HepG2 (cell line): ENCODE data around the gene ATP10A. TPM values are rescaled to one million over a fixed set of nuclear protein-coding genes. Genes with fewer than 3 reads are reported as not detected.

Experiments
- ATAC-seq: fragments of 200-7000 bp; cut with Tn5 transposase; 3 replicates; pipeline ENCODE4 v1.9.1; 2020; ENCODE audit warnings: mild to moderate bottlenecking, moderate library complexity
- BruUV-seq: library from RNA; stranded (reverse); fragments of 400-500 nt; replicated peaks from 2 replicates; lab custom pipeline; 2021; lab: Mats Ljungman, UMichigan
- CTCF ChIA-PET: fragments of 300-600 bp; formaldehyde crosslinking; extraction: SDS; loops from one replicate; lab custom pipeline; 2021; ENCODE audit warnings: low total read pairs, inconsistent platforms, low intra/inter-chr PET ratio; lab: Yijun Ruan, JAX
- POLR2A ChIA-PET: fragments of 350-600 bp; sonication (Branson Sonifier 250); formaldehyde crosslinking; loops from one replicate; lab custom pipeline; 2020; ENCODE audit warnings: antibody characterized with exemption, inconsistent platforms; lab: Yijun Ruan, JAX
- DNase-seq: peaks from one replicate; pipeline ENCODE4 v3.0.0-alpha.2; 2015; ENCODE audit warnings: low spot score
- FAIRE-seq: peaks from 3 replicates; lab custom pipeline; 2011; peaks lifted over from hg19 to GRCh38; lab: Jason Lieb, UNC
- H2AFZ ChIP-seq: one replicate; pipeline ENCODE4 v1.6.1; 2011; ENCODE audit warnings: low read length, inconsistent platforms
- H3K27ac ChIP-seq: fragments of 300-600 bp; 3 replicates; pipeline ENCODE4 v1.8.0; 2011; ENCODE audit warnings: mixed run types, mild to moderate bottlenecking, mixed read lengths, low read length, inconsistent platforms; ENCODE audit not compliant: insufficient read depth; ENCODE audit errors: extremely low read length
- H3K27me3 ChIP-seq, 2 experiments: fragments of 200-600 bp in 1 of 2; 2 replicates in 1 of 2; 3 replicates in 1 of 2; pipeline versions ENCODE4 v1.6.0 to v1.8.0; 2011; ENCODE audit warnings: low read length in 2 of 2, mild to moderate bottlenecking in 2 of 2, moderate library complexity in 2 of 2, inconsistent platforms in 1 of 2; ENCODE audit not compliant: insufficient read depth in 2 of 2, control insufficient read depth in 1 of 2
- H3K36me3 ChIP-seq, 2 experiments: fragments of 200-600 bp in 1 of 2; replicated peaks in 1 of 2; 2 replicates in 1 of 2; 3 replicates in 1 of 2; pipeline versions ENCODE4 v1.5.1 to v1.8.0; 2011; ENCODE audit warnings: low read length in 2 of 2, inconsistent platforms in 1 of 2; ENCODE audit not compliant: insufficient read depth in 2 of 2, control insufficient read depth in 1 of 2
- H3K4me1 ChIP-seq: 2 replicates; pipeline ENCODE4 v1.5.1; 2012; ENCODE audit warnings: low read length, inconsistent platforms; ENCODE audit not compliant: insufficient read depth
- H3K4me2 ChIP-seq: 2 replicates; pipeline ENCODE4 v1.6.0; 2011; ENCODE audit warnings: low read depth, low read length, inconsistent platforms
- H3K4me3 ChIP-seq, 3 experiments: fragments of 200-600 bp in 1 of 3; sonication (generic), shearing (Covaris generic) in 1 of 3; replicated peaks in 1 of 3; 2 replicates each; pipeline ENCODE4 v1.5.1; 2011 to 2016; ENCODE audit warnings: low read length in 3 of 3, inconsistent platforms in 2 of 3, low read depth in 2 of 3, mild to moderate bottlenecking in 2 of 3, control low read depth in 1 of 3, mixed read lengths in 1 of 3; ENCODE audit not compliant: insufficient read depth in 1 of 3
- H3K79me2 ChIP-seq: one replicate; pipeline ENCODE4 v1.6.1; 2011; ENCODE audit warnings: low read length, inconsistent platforms; ENCODE audit not compliant: insufficient read depth
- H3K9ac ChIP-seq: 2 replicates; pipeline ENCODE4 v1.6.0; 2011; ENCODE audit warnings: mild to moderate bottlenecking, low read depth, low read length, inconsistent platforms; ENCODE audit not compliant: insufficient read depth
- H3K9me3 ChIP-seq: 2 replicates; pipeline ENCODE4 v1.5.1; 2012; ENCODE audit warnings: mild to moderate bottlenecking, low read length
- H4K20me1 ChIP-seq: 2 replicates; pipeline ENCODE4 v1.6.0; 2011; ENCODE audit warnings: inconsistent platforms, mild to moderate bottlenecking, low read length, moderate library complexity; ENCODE audit not compliant: insufficient read depth
- ARNTL ChIP-seq: sonication (generic); formaldehyde crosslinking; IDR thresholded peaks from 2 replicates; pipeline ENCODE4 v1.4.0; 2020; ENCODE audit warnings: mild to moderate bottlenecking, missing genetic modification reagents
- DRAP1 ChIP-seq: IDR thresholded peaks from 2 replicates; pipeline ENCODE4 v1.6.1; 2016; ENCODE audit warnings: missing genetic modification reagents, missing compliant biosample characterization
- ETV5 ChIP-seq: IDR thresholded peaks from 2 replicates; pipeline ENCODE4 v1.6.1; 2018; ENCODE audit warnings: missing biosample characterization, missing genetic modification reagents, inconsistent platforms, borderline replicate concordance
- HOXA7 ChIP-seq: sonication (generic); formaldehyde crosslinking; IDR thresholded peaks from 2 replicates; pipeline ENCODE4 v1.8.1; 2022; ENCODE audit warnings: mild to moderate bottlenecking, missing genetic modification reagents, moderate library complexity
- HOXD1 ChIP-seq: sonication (generic); formaldehyde crosslinking; IDR thresholded peaks from 2 replicates; pipeline ENCODE4 v1.5.0; 2020; ENCODE audit warnings: missing genetic modification reagents
- IRF2 ChIP-seq: IDR thresholded peaks from 2 replicates; pipeline ENCODE4 v1.6.1; 2018; ENCODE audit warnings: missing genetic modification reagents, missing compliant biosample characterization
- NFIB ChIP-seq: sonication (generic); formaldehyde crosslinking; IDR thresholded peaks from 2 replicates; pipeline ENCODE4 v1.9.0; 2021; ENCODE audit warnings: missing genetic modification reagents, mild to moderate bottlenecking, borderline replicate concordance
- NFKB2 ChIP-seq: sonication (generic); formaldehyde crosslinking; IDR thresholded peaks from 2 replicates; pipeline ENCODE4 v1.4.0; 2020; ENCODE audit warnings: missing genetic modification reagents, borderline replicate concordance
- RNF219 ChIP-seq: sonication (generic); formaldehyde crosslinking; IDR thresholded peaks from 2 replicates; pipeline ENCODE4 v1.5.0; 2020; ENCODE audit warnings: mild to moderate bottlenecking, missing genetic modification reagents
- SAP130 ChIP-seq: IDR thresholded peaks from 2 replicates; pipeline ENCODE4 v1.6.1; 2016; ENCODE audit warnings: low read depth
- TCF7L2 ChIP-seq: IDR thresholded peaks from 2 replicates; pipeline ENCODE4 v1.6.1; 2011; ENCODE audit warnings: mild to moderate bottlenecking, low read depth, low read length, moderate library complexity
- ZBTB38 ChIP-seq: sonication (generic); formaldehyde crosslinking; IDR thresholded peaks from 2 replicates; pipeline ENCODE4 v1.5.1; 2020; ENCODE audit warnings: mild to moderate bottlenecking, missing genetic modification reagents
- ZMYM3 ChIP-seq: sonication (generic); formaldehyde crosslinking; IDR thresholded peaks from 2 replicates; pipeline ENCODE4 v1.5.1; 2020; ENCODE audit warnings: mild to moderate bottlenecking, missing genetic modification reagents
- ZNF720 ChIP-seq: sonication (generic); formaldehyde crosslinking; IDR thresholded peaks from 2 replicates; pipeline ENCODE4 v1.4.0; 2020; ENCODE audit warnings: missing genetic modification reagents
- ZSCAN20 ChIP-seq: sonication (generic); formaldehyde crosslinking; IDR thresholded peaks from 2 replicates; pipeline ENCODE4 v1.4.0; 2020; ENCODE audit warnings: missing genetic modification reagents, mild to moderate bottlenecking, borderline replicate concordance
- WGBS: methylation state at CpG from one replicate; pipeline ENCODE4 v1.1.6; 2017; ENCODE audit warnings: low lambda C conversion rate; 5-methylcytosine and 5-hydroxymethylcytosine counted together
- in situ Hi-C: cut with HindIII; loops from 2 replicates; pipeline ENCODE4 v1.10.0; 2017; ENCODE audit warnings: low pct_unique_long_range_greater_than_20kb; ENCODE audit not compliant: extremely low pct_ligation_motif_present
- intact Hi-C: fragments of 100-400 bp; cut with micrococcal nuclease; formaldehyde crosslinking; loops from one replicate; pipeline ENCODE4 v1.10.0; 2022; ENCODE audit not compliant: unreplicated experiment
- polyA plus RNA-seq, 8 experiments: library from polyadenylated mRNA; depleted of rRNA in 3 of 8; stranded (reverse) in 7 of 8; unstranded in 1 of 8; fragments of >200 nt; fragmentation: Illumina TruSeq in 4 of 8; extraction: Trizol in 4 of 8; gene quantifications; 2 replicates each; pipeline versions ENCODE4 v1.2.1 to v1.2.3, GENCODE V29; 2011 to 2016; ENCODE audit warnings: low read depth in 4 of 8, missing spikeins in 1 of 8, mixed read lengths in 1 of 8; ENCODE audit not compliant: insufficient read depth in 1 of 8
- total RNA-seq, 5 experiments: library from RNA; depleted of rRNA; stranded (reverse); fragments of >200 nt; fragmentation: Illumina TruSeq; extraction: Trizol; gene quantifications; 2 replicates each; pipeline ENCODE4 v1.2.3, GENCODE V29; 2016; ENCODE audit warnings: low read depth in 1 of 5
- TF ChIP-seq, protein P1 (sequence below): sonication (generic); formaldehyde crosslinking; IDR thresholded peaks from 2 replicates; pipeline ENCODE4 v1.4.0; 2020; ENCODE audit warnings: mild to moderate bottlenecking, missing genetic modification reagents
- TF ChIP-seq, protein P2 (sequence below): sonication (generic); formaldehyde crosslinking; conservative IDR thresholded peaks from 2 replicates; pipeline ENCODE4 v1.8.0; 2022; ENCODE audit warnings: mild to moderate bottlenecking, moderate library complexity, missing genetic modification reagents
- TF ChIP-seq, protein P3 (sequence below): fragments of 450-650 bp; IDR thresholded peaks from 2 replicates; pipeline ENCODE4 v1.6.1; 2017

ATP10A gene
- total and polyA plus RNA-seq, 2 of the 13 experiments (the other 11 are each of a cell fraction or from before 2014, with no cell fraction given) = 0.58 to 4.2 TPM

- TF ChIP-seq RNF219 (CRISPR knock-in tag) (no peak), ZNF720 (CRISPR knock-in tag) (no peak), NFKB2 (CRISPR knock-in tag) (no peak), HOXA7 (no peak), DRAP1 (CRISPR knock-in tag) (no peak)
- TF ChIP-seq, protein P1, sequence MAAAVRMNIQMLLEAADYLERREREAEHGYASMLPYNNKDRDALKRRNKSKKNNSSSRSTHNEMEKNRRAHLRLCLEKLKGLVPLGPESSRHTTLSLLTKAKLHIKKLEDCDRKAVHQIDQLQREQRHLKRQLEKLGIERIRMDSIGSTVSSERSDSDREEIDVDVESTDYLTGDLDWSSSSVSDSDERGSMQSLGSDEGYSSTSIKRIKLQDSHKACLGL = no peak
- TF ChIP-seq, protein P2, sequence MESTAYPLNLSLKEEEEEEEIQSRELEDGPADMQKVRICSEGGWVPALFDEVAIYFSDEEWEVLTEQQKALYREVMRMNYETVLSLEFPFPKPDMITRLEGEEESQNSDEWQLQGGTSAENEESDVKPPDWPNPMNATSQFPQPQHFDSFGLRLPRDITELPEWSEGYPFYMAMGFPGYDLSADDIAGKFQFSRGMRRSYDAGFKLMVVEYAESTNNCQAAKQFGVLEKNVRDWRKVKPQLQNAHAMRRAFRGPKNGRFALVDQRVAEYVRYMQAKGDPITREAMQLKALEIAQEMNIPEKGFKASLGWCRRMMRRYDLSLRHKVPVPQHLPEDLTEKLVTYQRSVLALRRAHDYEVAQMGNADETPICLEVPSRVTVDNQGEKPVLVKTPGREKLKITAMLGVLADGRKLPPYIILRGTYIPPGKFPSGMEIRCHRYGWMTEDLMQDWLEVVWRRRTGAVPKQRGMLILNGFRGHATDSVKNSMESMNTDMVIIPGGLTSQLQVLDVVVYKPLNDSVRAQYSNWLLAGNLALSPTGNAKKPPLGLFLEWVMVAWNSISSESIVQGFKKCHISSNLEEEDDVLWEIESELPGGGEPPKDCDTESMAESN = no peak
- TF ChIP-seq, all 625 proteins: peak for 0
Measured at GRCh38 chr15:25668901-25669300, 194.2 kb downstream of the ATP10A start (continued).

GRCh38 chr15:25668236-25668795 is 194.8 kb downstream of the ATP10A start:
- Histone ChIP-seq H3K36me3 (no peaks in the 10 kb centered on the region), H3K79me2 (no peaks in the 10 kb centered on the region), H3K4me2 (no peak overlapping the region), H3K27me3 (no peaks in the 10 kb centered on the region; a peak in 2 of 5 replicates), H4K20me1 (no peaks in the 10 kb centered on the region), H3K9me3 (no peaks in the 10 kb centered on the region), H3K9ac (no peak overlapping the region), H3K4me3 (no peak overlapping the region), H3K27ac (no peak overlapping the region), H3K4me1 (no peaks in the 10 kb centered on the region), H2AFZ (no peak overlapping the region)
- POLR2A ChIA-PET = no interaction called here
- BruUV-seq = no TSS peak
- in situ Hi-C loops (no loop called here), intact Hi-C loops (no loop called here)
- CTCF ChIA-PET = no interaction called here
- no peak for ATAC-seq
- WGBS = 47% methylated on average over 10 of the region's 11 CpGs
- no peak for DNase-seq
- TF ChIP-seq, protein P3, sequence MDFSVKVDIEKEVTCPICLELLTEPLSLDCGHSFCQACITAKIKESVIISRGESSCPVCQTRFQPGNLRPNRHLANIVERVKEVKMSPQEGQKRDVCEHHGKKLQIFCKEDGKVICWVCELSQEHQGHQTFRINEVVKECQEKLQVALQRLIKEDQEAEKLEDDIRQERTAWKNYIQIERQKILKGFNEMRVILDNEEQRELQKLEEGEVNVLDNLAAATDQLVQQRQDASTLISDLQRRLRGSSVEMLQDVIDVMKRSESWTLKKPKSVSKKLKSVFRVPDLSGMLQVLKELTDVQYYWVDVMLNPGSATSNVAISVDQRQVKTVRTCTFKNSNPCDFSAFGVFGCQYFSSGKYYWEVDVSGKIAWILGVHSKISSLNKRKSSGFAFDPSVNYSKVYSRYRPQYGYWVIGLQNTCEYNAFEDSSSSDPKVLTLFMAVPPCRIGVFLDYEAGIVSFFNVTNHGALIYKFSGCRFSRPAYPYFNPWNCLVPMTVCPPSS = no peak
- TF ChIP-seq ZSCAN20 = no peak
- no peak for TF ChIP-seq IRF2 (CRISPR knock-in tag)
- no peak for TF ChIP-seq ZMYM3 (CRISPR knock-in tag)
- no peak for TF ChIP-seq SAP130
- no peak for TF ChIP-seq ETV5 (CRISPR knock-in tag)
- no peak for TF ChIP-seq HOXD1
- no peak for TF ChIP-seq ARNTL (CRISPR knock-in tag)
- TF ChIP-seq ZBTB38 (CRISPR knock-in tag) = no peak
- no peak for TF ChIP-seq NFIB (CRISPR knock-in tag)
- no peak for TF ChIP-seq TCF7L2
- no peak for FAIRE-seq
